Gastroesophageal sphincter (tissue), 3 donors: ENCODE results near the gene C19orf25.

Experiments
- EP300 ChIP-seq: sonication (generic); formaldehyde crosslinking; IDR thresholded peaks from one replicate; pipeline ENCODE4 v1.6.1; 2017; ENCODE audit warnings: antibody characterized with exemption, mild to moderate bottlenecking
- POLR2A ChIP-seq, 2 donors: fragments of 450-650 bp; IDR thresholded peaks; one replicate each; pipeline ENCODE4 v1.6.1; 2017; ENCODE audit warnings: antibody characterized with exemption in 2 of 2, mild to moderate bottlenecking in 2 of 2, moderate library complexity in 1 of 2
- POLR2AphosphoS5 ChIP-seq: sonication (generic); formaldehyde crosslinking; IDR thresholded peaks from one replicate; pipeline ENCODE4 v1.6.1; 2017; ENCODE audit warnings: antibody characterized with exemption
- TF ChIP-seq, protein P1 (sequence below), 4 experiments: fragments of 200-600 bp in 2 of 4; fragments of 450-650 bp in 2 of 4; sonication (generic) in 1 of 4; IDR thresholded peaks; one replicate each; pipeline ENCODE4 v1.5.1; 2017 to 2019; ENCODE audit warnings: antibody characterized with exemption in 4 of 4, mild to moderate bottlenecking in 2 of 4, moderate library complexity in 2 of 4

DNA sequence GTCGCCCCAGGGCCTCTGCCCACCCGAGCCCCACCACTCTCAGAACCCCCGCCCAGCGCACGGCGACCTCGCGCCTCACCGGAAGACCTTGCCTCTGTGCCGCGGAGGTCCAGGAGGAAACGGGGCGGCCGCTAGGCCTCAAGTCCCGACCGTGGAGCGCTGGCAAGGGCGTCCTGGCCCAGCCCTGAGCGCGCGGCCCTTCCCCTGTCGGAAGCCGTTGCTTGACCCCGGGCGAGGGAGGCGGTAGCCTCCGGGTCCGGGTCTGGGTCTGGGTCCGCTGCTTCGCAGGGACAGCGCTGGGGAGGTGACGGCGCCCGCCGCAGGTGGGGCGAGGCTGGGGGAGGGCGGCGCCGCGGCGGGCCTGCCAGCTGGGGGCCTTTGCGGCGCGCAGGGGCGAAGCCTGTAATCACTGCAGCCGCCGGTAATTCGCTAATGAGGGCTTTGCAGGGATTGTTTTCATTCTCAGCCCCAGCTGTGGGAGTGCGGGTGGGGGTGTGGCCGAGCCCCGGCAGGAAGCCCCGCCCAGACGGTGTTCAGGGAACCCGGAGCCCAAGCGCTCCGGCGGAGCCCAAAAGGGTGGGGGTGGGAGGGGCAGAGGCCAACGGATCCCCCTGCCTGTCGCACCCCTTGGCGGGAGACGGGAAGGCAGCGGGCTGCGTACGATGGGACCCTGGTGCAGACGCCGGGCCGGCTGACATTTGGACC is 8.6 kb downstream of the C19orf25 start:
- TF ChIP-seq, protein P1, sequence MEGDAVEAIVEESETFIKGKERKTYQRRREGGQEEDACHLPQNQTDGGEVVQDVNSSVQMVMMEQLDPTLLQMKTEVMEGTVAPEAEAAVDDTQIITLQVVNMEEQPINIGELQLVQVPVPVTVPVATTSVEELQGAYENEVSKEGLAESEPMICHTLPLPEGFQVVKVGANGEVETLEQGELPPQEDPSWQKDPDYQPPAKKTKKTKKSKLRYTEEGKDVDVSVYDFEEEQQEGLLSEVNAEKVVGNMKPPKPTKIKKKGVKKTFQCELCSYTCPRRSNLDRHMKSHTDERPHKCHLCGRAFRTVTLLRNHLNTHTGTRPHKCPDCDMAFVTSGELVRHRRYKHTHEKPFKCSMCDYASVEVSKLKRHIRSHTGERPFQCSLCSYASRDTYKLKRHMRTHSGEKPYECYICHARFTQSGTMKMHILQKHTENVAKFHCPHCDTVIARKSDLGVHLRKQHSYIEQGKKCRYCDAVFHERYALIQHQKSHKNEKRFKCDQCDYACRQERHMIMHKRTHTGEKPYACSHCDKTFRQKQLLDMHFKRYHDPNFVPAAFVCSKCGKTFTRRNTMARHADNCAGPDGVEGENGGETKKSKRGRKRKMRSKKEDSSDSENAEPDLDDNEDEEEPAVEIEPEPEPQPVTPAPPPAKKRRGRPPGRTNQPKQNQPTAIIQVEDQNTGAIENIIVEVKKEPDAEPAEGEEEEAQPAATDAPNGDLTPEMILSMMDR (IDR thresholded peaks at IDR 0.05), result no peak
- TF ChIP-seq POLR2A (IDR thresholded peaks at IDR 0.05), result no peak
- no peak for TF ChIP-seq EP300
- TF ChIP-seq POLR2AphosphoS5, result no peak
